HG03159 (cell line): ENCODE results near the gene PDE4DIP.
"Not testable (repeated sequence)": the region's sequence is repeated elsewhere in the genome, so short reads cannot be mapped to it uniquely, and the experiment has no call there.

Experiments used
- ATAC-seq: cut with Tn5 transposase; IDR thresholded peaks from one replicate; pipeline ENCODE4 v1.9.1; 2021; ENCODE audit warnings: mild to moderate bottlenecking, moderate library complexity; ENCODE audit not compliant: unreplicated experiment

PDE4DIP gene

DNA sequence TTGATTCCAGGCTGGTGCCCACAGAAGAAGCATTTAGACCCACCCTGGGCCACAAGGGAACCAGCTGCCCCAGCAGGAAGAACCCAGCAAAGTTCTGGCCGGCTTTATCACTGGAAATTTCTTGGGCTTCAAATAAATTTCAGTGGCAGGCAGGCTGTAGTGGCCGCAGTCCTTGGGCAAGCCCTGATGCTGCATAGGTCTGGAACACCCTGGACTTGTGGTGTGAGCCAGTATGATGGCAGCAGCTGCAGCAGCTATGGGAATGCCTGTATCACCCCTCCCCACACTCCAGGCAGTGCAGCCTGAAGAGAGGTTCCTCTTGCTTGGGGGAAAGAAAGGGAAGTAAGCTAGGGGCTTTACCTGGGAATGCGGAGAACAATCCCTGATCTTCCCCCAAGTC, 189.7 kb downstream of the PDE4DIP start:
- ATAC-seq: not testable (repeated sequence)

DNA sequence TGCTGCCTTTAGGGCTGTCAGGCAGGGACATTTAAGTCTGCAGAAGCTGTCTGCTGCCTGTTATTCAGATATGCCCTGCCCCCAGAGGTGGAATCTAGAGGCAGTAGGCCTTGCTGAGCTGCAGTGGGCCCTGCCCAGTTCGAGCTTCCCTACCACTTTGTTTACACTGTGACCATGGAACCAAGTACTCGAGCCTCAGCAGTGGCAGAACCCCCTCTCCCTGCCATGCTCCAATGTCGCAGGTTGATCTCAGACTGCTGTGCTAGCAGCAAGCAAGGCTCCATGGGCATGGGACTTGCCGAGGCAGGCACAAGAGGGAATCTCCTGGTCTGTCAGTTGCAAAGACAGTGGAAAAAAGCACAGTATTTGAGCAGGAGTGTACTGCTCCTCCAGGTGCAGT, 198.8 kb downstream of the PDE4DIP start:
- ATAC-seq: not testable (repeated sequence)

DNA sequence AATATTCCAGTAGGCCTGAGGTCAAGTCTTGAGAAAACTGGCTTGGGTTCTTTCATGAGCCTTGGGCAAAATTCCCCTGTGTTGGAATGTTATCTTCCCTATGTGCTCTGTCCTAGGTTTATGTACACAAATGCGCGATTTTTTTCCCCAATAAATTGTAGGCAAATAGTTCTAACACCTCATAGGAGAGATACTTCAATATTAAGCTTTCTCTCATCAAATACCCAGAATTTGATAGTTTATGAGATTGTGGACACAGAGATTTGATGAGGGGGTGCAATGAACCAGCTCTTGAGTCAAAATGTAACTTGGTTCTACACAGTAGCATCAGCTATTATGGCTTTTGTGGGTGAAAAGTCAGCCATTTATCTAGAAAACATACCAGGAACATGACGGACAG, 220.4 kb downstream of the PDE4DIP start:
- ATAC-seq: not testable (repeated sequence)

DNA sequence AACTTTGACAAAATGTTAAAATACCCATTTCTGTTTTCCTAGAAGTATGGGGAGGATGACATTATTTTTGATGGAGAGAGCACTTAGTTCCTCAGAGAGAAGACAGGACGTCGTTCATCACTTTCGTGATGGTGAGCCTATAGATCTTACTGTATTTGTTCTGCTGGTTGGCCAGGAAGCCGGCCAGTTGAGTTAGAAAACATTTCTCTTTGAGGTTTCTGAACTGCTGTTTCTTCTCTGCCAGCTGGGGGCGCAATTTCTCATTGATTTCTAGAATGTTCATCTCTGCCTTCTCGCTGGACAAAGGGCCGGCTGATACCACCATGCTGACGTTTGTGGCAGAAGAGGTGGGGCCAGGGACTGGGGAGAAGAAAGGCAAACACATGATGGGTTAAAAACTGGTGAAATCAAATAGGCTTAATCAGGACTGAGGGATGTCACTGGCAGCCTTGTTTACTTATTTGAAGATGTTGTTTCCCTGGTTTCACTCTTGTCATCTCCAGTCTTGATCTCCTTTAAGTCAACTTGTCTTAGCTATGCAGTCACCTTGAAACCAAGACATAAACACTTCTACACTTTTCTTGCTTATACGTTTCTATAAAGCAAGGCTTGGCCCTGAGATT, 231.4 kb downstream of the PDE4DIP start:
- not testable (repeated sequence) for ATAC-seq
